ENCODE results near the gene KAZN. TPM values are rescaled to one million over a fixed set of nuclear protein-coding genes. Genes with fewer than 3 reads are reported as not detected.

The KAZN gene
- total RNA-seq, 2 donors from 2014 or later, result 9.8 to 12.2 TPM

DNA sequence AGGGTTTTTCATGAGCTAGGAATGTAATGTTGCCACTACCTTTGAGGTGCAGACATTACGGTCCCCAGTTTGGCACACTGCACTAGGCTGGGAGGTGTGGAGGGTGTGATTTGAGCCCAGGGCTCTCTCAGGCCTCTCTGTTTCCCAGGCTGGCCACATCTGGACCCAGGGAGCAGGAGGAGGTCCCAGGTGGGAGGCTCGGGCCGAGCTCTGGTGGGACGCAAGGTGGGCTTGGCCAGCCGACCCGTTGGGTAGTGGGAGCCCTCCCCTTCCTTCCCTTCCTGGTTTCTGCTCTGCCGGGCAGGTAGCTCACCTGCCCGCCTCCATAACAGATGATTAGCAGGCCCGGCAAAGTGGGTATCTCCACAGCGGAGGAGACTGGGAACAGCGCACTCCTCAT, 408.9 kb downstream of the KAZN start:
- intact Hi-C loops (cut with DNase I), result no loop called here
- TF ChIP-seq, protein P1, sequence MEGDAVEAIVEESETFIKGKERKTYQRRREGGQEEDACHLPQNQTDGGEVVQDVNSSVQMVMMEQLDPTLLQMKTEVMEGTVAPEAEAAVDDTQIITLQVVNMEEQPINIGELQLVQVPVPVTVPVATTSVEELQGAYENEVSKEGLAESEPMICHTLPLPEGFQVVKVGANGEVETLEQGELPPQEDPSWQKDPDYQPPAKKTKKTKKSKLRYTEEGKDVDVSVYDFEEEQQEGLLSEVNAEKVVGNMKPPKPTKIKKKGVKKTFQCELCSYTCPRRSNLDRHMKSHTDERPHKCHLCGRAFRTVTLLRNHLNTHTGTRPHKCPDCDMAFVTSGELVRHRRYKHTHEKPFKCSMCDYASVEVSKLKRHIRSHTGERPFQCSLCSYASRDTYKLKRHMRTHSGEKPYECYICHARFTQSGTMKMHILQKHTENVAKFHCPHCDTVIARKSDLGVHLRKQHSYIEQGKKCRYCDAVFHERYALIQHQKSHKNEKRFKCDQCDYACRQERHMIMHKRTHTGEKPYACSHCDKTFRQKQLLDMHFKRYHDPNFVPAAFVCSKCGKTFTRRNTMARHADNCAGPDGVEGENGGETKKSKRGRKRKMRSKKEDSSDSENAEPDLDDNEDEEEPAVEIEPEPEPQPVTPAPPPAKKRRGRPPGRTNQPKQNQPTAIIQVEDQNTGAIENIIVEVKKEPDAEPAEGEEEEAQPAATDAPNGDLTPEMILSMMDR (IDR thresholded peaks at IDR 0.05), result no peak
- no peak for DNase-seq
- no peaks in the 10 kb centered on the region for H3K4me1 ChIP-seq
- H3K27me3 ChIP-seq, result no peaks in the 10 kb centered on the region
- no peaks in the 10 kb centered on the region for H3K36me3 ChIP-seq
- H3K9me3 ChIP-seq, result no peaks in the 10 kb centered on the region
- no peak overlapping the region for H3K4me3 ChIP-seq
- no peak overlapping the region for H3K27ac ChIP-seq
- no peak overlapping the region for H3K9ac ChIP-seq (ENCODE audit: low read depth in 2 of 2, low read length in 2 of 2)

DNA sequence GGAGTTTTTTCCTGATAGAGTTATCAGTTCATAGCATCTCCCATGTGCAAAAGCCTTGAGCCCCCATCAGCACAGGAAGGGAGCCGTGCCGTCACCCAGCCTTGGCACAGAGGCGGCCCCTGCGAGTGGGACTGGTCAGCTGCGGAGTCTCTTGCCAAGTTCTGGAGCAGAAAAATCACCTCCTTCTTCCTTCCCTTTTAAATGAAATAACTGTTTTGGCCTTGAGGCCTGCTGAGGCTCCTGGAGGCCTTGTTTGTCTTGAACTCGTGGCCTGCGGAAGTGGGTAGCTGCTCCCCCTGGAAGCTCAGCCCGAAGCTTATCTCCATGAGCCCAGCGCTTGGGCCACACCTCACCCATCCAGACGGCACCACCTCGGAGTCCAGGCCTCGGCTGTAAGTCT, 409.4 kb downstream of the KAZN start:
- H3K36me3 ChIP-seq, result no peaks in the 10 kb centered on the region
- no peaks in the 10 kb centered on the region for H3K9me3 ChIP-seq
- no peak overlapping the region for H3K4me3 ChIP-seq
- no peak for DNase-seq
- intact Hi-C loops (cut with DNase I), result no loop called here
- H3K27ac ChIP-seq, result no peak overlapping the region
- no peaks in the 10 kb centered on the region for H3K27me3 ChIP-seq
- TF ChIP-seq, protein P1 (IDR thresholded peaks at IDR 0.05), result no peak
- H3K9ac ChIP-seq (ENCODE audit: low read depth in 2 of 2, low read length in 2 of 2), result no peak overlapping the region
- H3K4me1 ChIP-seq, result no peaks in the 10 kb centered on the region

DNA sequence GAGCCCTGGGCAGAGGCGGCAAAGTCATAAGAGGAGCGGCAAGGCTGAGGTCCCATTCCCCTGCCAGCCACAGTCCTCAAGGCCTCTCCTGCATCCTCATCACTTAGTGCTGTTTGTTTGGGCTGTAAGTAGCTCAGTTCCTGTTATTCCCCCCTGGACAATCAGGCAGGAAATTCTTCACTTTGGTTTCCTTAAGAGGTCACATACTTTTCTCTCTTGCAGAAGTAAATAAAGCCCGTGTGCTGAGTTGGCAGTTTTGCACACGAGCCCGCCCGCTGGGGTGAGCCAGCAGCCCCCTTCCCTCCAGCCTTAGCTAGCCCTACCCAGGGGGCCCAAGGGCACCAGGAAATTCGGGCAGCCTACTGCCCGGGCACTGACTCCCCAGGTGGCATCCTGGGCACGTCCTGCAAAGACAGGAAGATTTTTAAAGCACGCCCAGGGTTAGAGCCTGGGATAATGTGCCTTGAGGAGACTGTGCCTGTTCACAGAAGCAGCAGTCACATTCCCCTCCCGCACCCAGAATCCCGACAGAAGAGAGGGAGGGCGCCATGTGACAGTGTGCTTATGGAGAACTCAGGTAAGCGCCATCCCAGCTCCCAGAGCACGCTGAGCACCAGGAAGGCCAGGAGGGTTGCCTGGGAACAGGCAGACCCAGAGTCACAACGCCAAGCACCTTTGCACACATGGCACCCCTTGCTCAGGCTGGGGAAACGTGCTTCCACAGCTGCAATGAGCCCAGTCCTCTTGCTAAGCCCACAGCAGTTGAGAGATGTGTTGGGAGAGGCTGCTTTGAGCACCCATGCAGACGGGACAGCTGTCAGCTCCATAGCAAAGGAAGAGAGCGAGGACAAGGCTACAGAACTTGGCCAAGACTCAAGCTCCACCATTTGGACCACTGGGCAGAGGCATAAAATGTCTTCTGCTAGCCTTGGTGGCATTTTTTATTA, 410.6 kb downstream of the KAZN start:
- H3K36me3 ChIP-seq, result no peaks in the 10 kb centered on the region
- no peak overlapping the region for H3K4me3 ChIP-seq
- no peaks in the 10 kb centered on the region for H3K9me3 ChIP-seq
- intact Hi-C loops (cut with DNase I), result no loop called here
- no peak overlapping the region for H3K9ac ChIP-seq (ENCODE audit: low read depth in 2 of 2, low read length in 2 of 2)
- TF ChIP-seq, protein P1 (IDR thresholded peaks at IDR 0.05), result no peak
- H3K27me3 ChIP-seq, result no peaks in the 10 kb centered on the region
- H3K27ac ChIP-seq, result no peak overlapping the region
- no peak for DNase-seq
- H3K4me1 ChIP-seq, result no peaks in the 10 kb centered on the region

DNA sequence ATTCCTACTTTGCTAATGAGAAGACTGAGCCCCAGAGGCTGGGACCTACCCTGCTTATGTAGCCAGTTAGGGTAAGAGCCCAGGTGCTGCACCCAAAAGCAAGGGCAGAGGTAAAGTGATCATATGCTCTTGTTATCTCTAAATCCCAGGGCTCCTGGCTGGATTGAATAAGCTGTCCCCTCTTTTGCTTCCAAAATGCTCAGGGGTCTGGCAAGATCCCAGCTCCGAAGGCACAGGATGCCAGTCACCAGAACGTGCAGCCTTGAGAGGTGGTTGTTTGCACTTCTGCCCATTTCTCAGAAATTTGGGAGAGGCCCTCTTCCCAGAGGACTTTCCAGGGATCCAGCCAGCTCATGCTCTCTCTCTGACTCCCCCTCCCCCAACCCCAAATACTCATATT, 412.7 kb downstream of the KAZN start:
- H3K9ac ChIP-seq (ENCODE audit: low read depth in 2 of 2, low read length in 2 of 2), result no peak overlapping the region
- TF ChIP-seq, protein P1 (IDR thresholded peaks at IDR 0.05), result no peak
- no peak overlapping the region for H3K27ac ChIP-seq
- no peaks in the 10 kb centered on the region for H3K4me1 ChIP-seq
- H3K9me3 ChIP-seq, result no peaks in the 10 kb centered on the region
- H3K4me3 ChIP-seq, result no peak overlapping the region
- H3K36me3 ChIP-seq, result no peaks in the 10 kb centered on the region
- H3K27me3 ChIP-seq, result no peaks in the 10 kb centered on the region
- no peak for DNase-seq
- intact Hi-C loops (cut with DNase I), result no loop called here

DNA sequence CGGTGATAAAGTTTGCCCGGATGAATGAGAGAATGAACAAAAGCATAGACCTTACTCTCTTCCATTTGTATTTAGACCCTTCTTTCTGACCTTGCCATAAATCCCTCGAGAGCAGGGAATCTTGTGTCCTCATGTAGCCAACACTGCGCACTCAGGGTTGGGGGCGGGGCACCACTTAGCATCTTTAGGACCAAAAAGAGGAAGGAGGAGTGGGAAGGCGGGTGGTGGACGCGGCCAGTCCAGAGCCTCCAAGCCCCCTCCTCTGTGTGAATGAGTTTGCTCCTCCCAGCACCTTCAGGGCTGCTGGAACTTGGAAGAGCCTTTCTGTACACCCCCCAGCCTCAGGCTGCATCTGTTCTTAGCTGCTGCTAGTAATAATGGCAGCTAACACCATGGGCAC, 413.2 kb downstream of the KAZN start:
- Histone ChIP-seq H3K4me1 (no peaks in the 10 kb centered on the region), H3K9me3 (no peaks in the 10 kb centered on the region), H3K27ac (no peak overlapping the region), H3K27me3 (no peaks in the 10 kb centered on the region), H3K9ac (ENCODE audit: low read depth in 2 of 2, low read length in 2 of 2) (no peak overlapping the region), H3K36me3 (no peaks in the 10 kb centered on the region), H3K4me3 (no peak overlapping the region)
- intact Hi-C loops (cut with DNase I), result no loop called here
- TF ChIP-seq, protein P1 (IDR thresholded peaks at IDR 0.05), result no peak
- no peak for DNase-seq

All from colonic mucosa (tissue), 4 donors.